Caco-2 (cell line): ENCODE results near the gene TNNI3. TPM values are rescaled to one million over a fixed set of nuclear protein-coding genes. Genes with fewer than 3 reads are reported as not detected.

Experiments used
- BruUV-seq: library from RNA; stranded (reverse); fragments of 400-500 nt; replicated peaks from 2 replicates; lab custom pipeline; 2021; lab: Mats Ljungman, UMichigan
- CTCF ChIA-PET: fragments of 300-600 bp; sonication (Branson Sonifier 250); formaldehyde crosslinking; loops from one replicate; lab custom pipeline; 2022; ENCODE audit warnings: antibody characterized with exemption; lab: Charles Lee
- POLR2A ChIA-PET: fragments of 300-600 bp; sonication (Branson Sonifier 250); formaldehyde crosslinking; loops from one replicate; lab custom pipeline; 2022; ENCODE audit warnings: antibody characterized with exemption; lab: Charles Lee
- DNase-seq, 2 experiments: peaks; one replicate each; pipeline versions ENCODE4 v3.0.0 to v3.0.0-alpha.2; 2020 to 2022
- H3K27me3 ChIP-seq: replicated peaks from 2 replicates; pipeline ENCODE4 v1.6.0; 2011; ENCODE audit warnings: low read length; ENCODE audit not compliant: control insufficient read depth, insufficient read depth
- H3K36me3 ChIP-seq: 2 replicates; pipeline ENCODE4 v1.5.1; 2011; ENCODE audit warnings: low read length; ENCODE audit not compliant: control insufficient read depth, insufficient read depth
- H3K4me1 ChIP-seq: fragments of 250-450 bp; sonication (Bioruptor Pico); 2 replicates; pipeline ENCODE4 v1.5.1; 2020; ENCODE audit warnings: mild to moderate bottlenecking
- H3K4me3 ChIP-seq: 2 replicates; pipeline ENCODE4 v1.5.1; 2011; ENCODE audit warnings: low read depth, mild to moderate bottlenecking, control low read depth, low read length
- H3K9me3 ChIP-seq: fragments of 250-450 bp; sonication (Bioruptor Pico); 2 replicates; pipeline ENCODE4 v1.5.1; 2020; ENCODE audit warnings: mild to moderate bottlenecking, moderate library complexity
- H3K27ac Mint-ChIP-seq: one replicate; pipeline ENCODE4 v1.8.0; 2022; ENCODE audit warnings: mixed read lengths; ENCODE audit not compliant: unreplicated experiment
- H3K27me3 Mint-ChIP-seq: one replicate; pipeline ENCODE4 v1.8.0; 2022; ENCODE audit warnings: mixed read lengths; ENCODE audit not compliant: insufficient read depth, unreplicated experiment
- H3K36me3 Mint-ChIP-seq: one replicate; pipeline ENCODE4 v1.8.0; 2022; ENCODE audit warnings: mild to moderate bottlenecking, mixed read lengths; ENCODE audit not compliant: insufficient read depth, unreplicated experiment
- H3K4me1 Mint-ChIP-seq: one replicate; pipeline ENCODE4 v1.8.0; 2022; ENCODE audit warnings: low read depth, mixed read lengths; ENCODE audit not compliant: unreplicated experiment
- H3K4me3 Mint-ChIP-seq: one replicate; pipeline ENCODE4 v1.8.0; 2022; ENCODE audit warnings: mild to moderate bottlenecking, moderate library complexity, mixed read lengths; ENCODE audit not compliant: unreplicated experiment
- H3K9me3 Mint-ChIP-seq: one replicate; pipeline ENCODE4 v1.8.0; 2022; ENCODE audit warnings: mixed read lengths; ENCODE audit not compliant: unreplicated experiment
- CTCF ChIP-seq, 2 experiments: fragments of 200-600 bp in 1 of 2; IDR thresholded peaks; 1 replicate in 1 of 2; 2 replicates in 1 of 2; pipeline versions ENCODE4 v1.5.1 to v1.8.0; 2011 to 2022; ENCODE audit warnings: antibody characterized with exemption in 1 of 2, control low read depth in 1 of 2, inconsistent platforms in 1 of 2, low read depth in 1 of 2, low read length in 1 of 2, mild to moderate bottlenecking in 1 of 2, moderate library complexity in 1 of 2; ENCODE audit not compliant: insufficient read depth in 1 of 2, severe bottlenecking in 1 of 2, unreplicated experiment in 1 of 2
- intact Hi-C: fragments of 100-400 bp; cut with micrococcal nuclease; formaldehyde crosslinking; loops from one replicate; pipeline ENCODE4 v1.10.0; 2022; ENCODE audit not compliant: unreplicated experiment
- total RNA-seq: library from RNA; stranded (reverse); gene quantifications from 2 replicates; pipeline ENCODE4 v1.2.3, GENCODE V29; 2022

TNNI3 gene
- total RNA-seq, 1 experiment from 2014 or later: 2.9 TPM

- BruUV-seq: no TSS peak
- Mint-ChIP-seq H3K36me3 (no peaks in the 10 kb centered on the region), H3K4me3 (no peak overlapping the region), H3K27me3 (peaks cover 5% of the 10 kb centered on the region), H3K9me3 (no peaks in the 10 kb centered on the region), H3K27ac (no peak overlapping the region), H3K4me1 (no peaks in the 10 kb centered on the region)
- Histone ChIP-seq H3K9me3 (no peaks in the 10 kb centered on the region), H3K36me3 (no peaks in the 10 kb centered on the region), H3K27me3 (no peaks in the 10 kb centered on the region), H3K4me3 (no peak overlapping the region), H3K4me1 (no peaks in the 10 kb centered on the region)
- DNase-seq: no peak
- TF ChIP-seq CTCF (IDR thresholded peaks at IDR 0.05; ENCODE audit: insufficient read depth in 1 of 2, low read depth in 1 of 2, low read length in 1 of 2, severe bottlenecking in 1 of 2, unreplicated experiment in 1 of 2): no peak
- ChIA-PET CTCF (no interaction called here), POLR2A (no interaction called here)
- intact Hi-C loops: no loop called here
Measured at GRCh38 chr19:55189403-55189835, 31.9 kb upstream of the TNNI3 start.

- no peaks in the 10 kb centered on the region for H3K27me3 ChIP-seq
- Mint-ChIP-seq H3K9me3 (no peaks in the 10 kb centered on the region), H3K36me3 (no peaks in the 10 kb centered on the region), H3K4me3 (no peak overlapping the region), H3K27ac (no peak overlapping the region), H3K4me1 (no peaks in the 10 kb centered on the region), H3K27me3 (peaks cover 5% of the 10 kb centered on the region)
- intact Hi-C loops: no loop called here
- no peak for TF ChIP-seq CTCF (IDR thresholded peaks at IDR 0.05; ENCODE audit: insufficient read depth in 1 of 2, low read depth in 1 of 2, low read length in 1 of 2, severe bottlenecking in 1 of 2, unreplicated experiment in 1 of 2)
- no TSS peak for BruUV-seq
- no peak for DNase-seq
- H3K4me1 ChIP-seq: no peaks in the 10 kb centered on the region
- no peaks in the 10 kb centered on the region for H3K9me3 ChIP-seq
- no peak overlapping the region for H3K4me3 ChIP-seq
- ChIA-PET POLR2A (no interaction called here), CTCF (no interaction called here)
- no peaks in the 10 kb centered on the region for H3K36me3 ChIP-seq
Measured at GRCh38 chr19:55188625-55189024, 31.1 kb upstream of the TNNI3 start.

GRCh38 chr19:55186080-55186479 lies 28.5 kb upstream of the TNNI3 start:
- POLR2A ChIA-PET: no interaction called here
- H3K27me3 Mint-ChIP-seq: peaks cover 10% of the 10 kb centered on the region
- BruUV-seq: no TSS peak

More at GRCh38 chr19:55186080-55186479, 28.5 kb upstream of the TNNI3 start:
- Histone ChIP-seq H3K4me1 (no peaks in the 10 kb centered on the region), H3K4me3 (no peak overlapping the region), H3K27me3 (no peaks in the 10 kb centered on the region), H3K36me3 (no peaks in the 10 kb centered on the region), H3K9me3 (no peaks in the 10 kb centered on the region)
- no peak for DNase-seq
- no peak for TF ChIP-seq CTCF (IDR thresholded peaks at IDR 0.05; ENCODE audit: insufficient read depth in 1 of 2, low read depth in 1 of 2, low read length in 1 of 2, severe bottlenecking in 1 of 2, unreplicated experiment in 1 of 2)
- H3K9me3 Mint-ChIP-seq: no peaks in the 10 kb centered on the region
- H3K36me3 Mint-ChIP-seq: no peaks in the 10 kb centered on the region
- no peak overlapping the region for H3K4me3 Mint-ChIP-seq
- CTCF ChIA-PET: interaction anchor here (0.6 kb wide), 1 partner anchor 9 kb away, joined by 3 read pairs; no protein-coding TSS in a partner anchor
- intact Hi-C loops: no loop called here
- no peak overlapping the region for H3K27ac Mint-ChIP-seq
- no peaks in the 10 kb centered on the region for H3K4me1 Mint-ChIP-seq
